IPS-20b (cell line): ENCODE results near the gene TMC2.

Experiments
- H3K27ac ChIP-seq: one replicate; pipeline ENCODE4 v1.5.1; 2013; ENCODE audit warnings: low read length
- H3K27me3 ChIP-seq: 2 replicates; pipeline ENCODE4 v1.6.1; 2013; ENCODE audit warnings: mild to moderate bottlenecking, low read length, inconsistent platforms; ENCODE audit not compliant: insufficient read depth
- H3K36me3 ChIP-seq: 2 replicates; pipeline ENCODE4 v1.6.1; 2013; ENCODE audit warnings: low read depth, mild to moderate bottlenecking, inconsistent platforms, low read length, moderate library complexity; ENCODE audit not compliant: insufficient read depth
- H3K4me1 ChIP-seq: 2 replicates; pipeline ENCODE4 v1.6.1; 2013; ENCODE audit warnings: mild to moderate bottlenecking, control low read depth, inconsistent platforms, low read length, moderate library complexity; ENCODE audit not compliant: insufficient read depth
- H3K4me3 ChIP-seq: 2 replicates; pipeline ENCODE4 v1.5.1; 2013; ENCODE audit warnings: mild to moderate bottlenecking, low read length, inconsistent platforms
- H3K9ac ChIP-seq: 2 replicates; pipeline ENCODE4 v1.6.1; 2013; ENCODE audit warnings: low read depth, mild to moderate bottlenecking, inconsistent platforms, low read length, moderate library complexity
- H3K9me3 ChIP-seq: 2 replicates; pipeline ENCODE4 v1.6.1; 2013; ENCODE audit warnings: mild to moderate bottlenecking, low read depth, low read length, inconsistent platforms; ENCODE audit not compliant: insufficient read depth

Gene TMC2

DNA sequence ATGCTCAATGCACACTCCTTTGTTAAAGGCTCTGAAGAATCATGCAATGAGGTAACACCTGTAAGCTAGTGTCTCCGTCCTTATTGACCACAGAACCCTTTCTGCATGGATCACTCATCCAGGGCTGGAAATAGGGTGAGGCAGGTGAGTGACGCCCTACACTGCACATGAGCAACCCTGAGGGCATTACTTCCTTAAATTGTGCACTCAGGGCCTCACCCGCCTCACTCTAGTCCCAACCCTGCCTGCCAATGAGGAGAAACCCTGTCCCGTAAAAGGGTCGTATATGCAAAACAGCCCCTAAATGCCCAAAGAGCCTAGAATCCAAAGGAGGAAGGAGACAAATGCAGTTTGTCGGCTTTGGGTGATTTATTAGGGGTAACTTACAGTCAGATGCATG is 82.4 kb downstream of the TMC2 start:
- no peaks in the 10 kb centered on the region for H3K4me1 ChIP-seq

DNA sequence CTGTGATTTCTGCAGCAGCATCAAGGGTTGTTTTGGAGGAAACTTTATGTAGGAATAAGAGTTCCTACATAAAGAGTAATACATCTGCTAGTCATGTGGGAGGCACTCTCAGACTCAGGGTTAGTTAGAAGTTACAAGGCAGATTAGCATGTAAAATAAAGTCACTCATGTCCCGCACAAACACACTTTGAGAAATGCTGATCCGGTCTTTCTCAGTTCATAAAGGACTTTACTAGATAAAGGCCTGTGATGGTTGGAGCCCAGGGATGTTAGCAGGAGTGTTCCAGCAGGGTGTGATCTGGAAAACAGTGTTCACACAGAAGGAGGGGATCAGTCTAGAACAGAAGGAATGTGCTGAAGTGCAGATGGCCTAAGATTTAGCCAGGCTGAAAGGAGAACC is 83.0 kb downstream of the TMC2 start:
- Histone ChIP-seq H3K36me3 (no peaks in the 10 kb centered on the region), H3K27ac (no peak overlapping the region), H3K27me3 (peaks cover 6% of the 10 kb centered on the region), H3K4me3 (no peak overlapping the region), H3K9me3 (no peaks in the 10 kb centered on the region), H3K4me1 (no peaks in the 10 kb centered on the region), H3K9ac (no peak overlapping the region)

More for the DNA sequence above, 82.4 kb downstream of the TMC2 start:
- Histone ChIP-seq H3K27me3 (peaks cover 6% of the 10 kb centered on the region), H3K4me3 (no peak overlapping the region), H3K9me3 (no peaks in the 10 kb centered on the region), H3K27ac (no peak overlapping the region), H3K36me3 (no peaks in the 10 kb centered on the region), H3K9ac (no peak overlapping the region)

DNA sequence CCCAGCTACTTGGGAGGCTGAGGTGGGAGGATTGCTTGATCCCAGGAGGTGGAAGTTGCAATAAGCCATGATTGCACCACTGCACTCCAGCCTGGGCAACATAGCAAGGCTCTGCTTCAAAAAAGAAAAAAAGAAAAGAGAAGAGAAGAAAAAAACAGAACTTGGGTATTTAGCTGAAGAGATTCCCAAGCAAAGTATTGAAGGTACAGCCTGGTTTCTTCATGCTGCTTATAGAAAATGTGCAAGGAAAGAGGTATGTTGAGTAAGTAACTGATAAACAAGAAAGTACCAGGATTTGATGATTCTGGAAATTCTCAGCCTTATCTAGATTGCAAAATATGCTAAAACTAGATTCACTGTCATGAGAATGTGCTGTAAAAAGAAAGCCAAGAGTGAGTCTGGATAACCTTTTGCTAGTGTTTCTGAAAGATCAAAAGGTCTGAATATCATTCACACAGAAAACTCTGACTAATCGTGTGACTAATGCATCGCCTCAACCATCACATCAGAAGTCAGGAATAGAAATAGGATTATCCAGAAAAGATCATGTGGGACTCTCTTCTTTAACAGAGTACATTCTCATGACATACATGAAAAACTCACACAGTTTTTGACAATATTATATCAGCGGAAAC is 83.7 kb downstream of the TMC2 start:
- H3K4me1 ChIP-seq, result no peaks in the 10 kb centered on the region
- H3K4me3 ChIP-seq, result no peak overlapping the region
- H3K36me3 ChIP-seq, result no peaks in the 10 kb centered on the region
- H3K9ac ChIP-seq, result no peak overlapping the region
- H3K27me3 ChIP-seq, result peaks cover 6% of the 10 kb centered on the region
- no peaks in the 10 kb centered on the region for H3K9me3 ChIP-seq
- H3K27ac ChIP-seq, result no peak overlapping the region

DNA sequence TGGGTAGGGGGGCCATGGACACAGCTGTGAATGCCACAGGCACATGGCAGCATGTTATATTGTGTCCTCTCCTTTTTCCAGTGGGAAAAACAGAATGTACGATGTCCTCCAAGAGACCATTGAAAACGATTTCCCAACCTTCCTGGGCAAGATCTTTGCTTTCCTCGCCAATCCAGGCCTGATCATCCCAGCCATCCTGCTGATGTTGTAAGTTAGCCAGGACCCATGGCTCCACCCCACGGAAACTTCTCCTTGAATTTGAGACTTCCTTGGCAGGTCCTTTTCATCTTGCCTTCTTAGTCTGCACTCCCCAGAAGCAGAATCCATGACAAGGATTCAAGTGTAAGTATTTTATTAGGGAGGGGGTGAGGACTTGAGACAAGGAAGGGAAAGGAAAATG is 87.8 kb downstream of the TMC2 start:
- H3K9ac ChIP-seq, result no peak overlapping the region
- H3K4me1 ChIP-seq, result no peaks in the 10 kb centered on the region
- no peak overlapping the region for H3K27ac ChIP-seq
- peaks cover 6% of the 10 kb centered on the region; the same call in 1 of the 2 replicates for H3K27me3 ChIP-seq
- no peak overlapping the region for H3K4me3 ChIP-seq
- no peaks in the 10 kb centered on the region for H3K9me3 ChIP-seq
- H3K36me3 ChIP-seq, result no peaks in the 10 kb centered on the region

DNA sequence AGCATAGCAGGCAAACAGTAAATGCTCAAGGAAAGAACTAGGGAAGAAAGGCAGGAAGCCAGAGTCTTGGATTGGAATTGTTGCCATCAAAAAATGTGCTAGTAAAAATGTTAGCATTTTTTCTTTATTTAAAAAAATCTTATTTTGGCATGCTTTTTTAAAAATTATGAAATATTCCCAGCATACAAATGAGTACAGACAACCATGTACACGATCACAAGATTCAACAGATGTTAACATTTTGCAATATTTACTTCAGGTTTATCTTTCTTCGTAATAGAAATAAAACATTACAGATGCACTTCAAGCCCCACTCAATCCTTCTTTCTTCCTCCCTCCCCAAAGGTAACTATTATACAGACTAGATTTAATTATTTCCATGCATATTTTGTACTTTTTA is 88.7 kb downstream of the TMC2 start:
- H3K4me1 ChIP-seq, result no peaks in the 10 kb centered on the region
- H3K27me3 ChIP-seq, result peaks cover 6% of the 10 kb centered on the region; the same call in 1 of the 2 replicates
- no peak overlapping the region for H3K9ac ChIP-seq
- no peak overlapping the region for H3K4me3 ChIP-seq
- no peak overlapping the region for H3K27ac ChIP-seq
- H3K9me3 ChIP-seq, result no peaks in the 10 kb centered on the region
- no peaks in the 10 kb centered on the region for H3K36me3 ChIP-seq

DNA sequence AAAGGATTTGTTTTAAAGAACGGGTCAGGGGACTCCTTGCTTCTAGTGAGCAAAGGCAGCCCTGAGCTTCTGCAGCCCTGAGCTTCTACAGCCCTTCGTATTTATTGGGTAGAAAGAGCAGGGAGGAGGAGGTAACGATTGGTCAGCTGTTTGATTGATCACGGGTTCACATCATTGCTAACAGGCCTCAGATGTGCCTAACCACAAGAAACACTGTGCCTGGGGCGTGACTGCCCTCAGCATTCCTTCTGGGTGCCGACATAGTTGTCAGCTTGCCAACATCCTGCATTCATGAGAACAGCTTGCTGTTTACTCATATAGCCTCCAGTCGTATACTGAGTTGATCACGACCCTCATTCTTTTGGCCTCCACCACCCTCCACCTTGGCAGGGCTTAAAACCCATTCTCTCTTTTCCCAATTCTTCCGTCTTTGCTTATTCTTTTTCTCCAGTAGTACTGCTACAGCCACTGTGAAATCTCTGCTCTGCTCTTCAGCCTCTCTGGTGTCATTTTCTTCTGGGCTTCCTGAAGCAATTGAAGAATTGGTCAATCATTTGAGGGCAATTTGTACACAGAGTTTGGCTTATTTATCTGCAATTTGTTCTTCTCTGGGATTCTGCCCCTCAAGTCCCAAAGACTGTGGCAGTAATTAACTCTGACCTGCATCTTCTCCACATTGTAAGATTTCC is 90.6 kb downstream of the TMC2 start:
- Histone ChIP-seq H3K9ac (no peak overlapping the region), H3K27me3 (no peaks in the 10 kb centered on the region), H3K27ac (no peak overlapping the region), H3K4me3 (no peak overlapping the region), H3K9me3 (no peaks in the 10 kb centered on the region), H3K36me3 (no peaks in the 10 kb centered on the region), H3K4me1 (no peaks in the 10 kb centered on the region)

DNA sequence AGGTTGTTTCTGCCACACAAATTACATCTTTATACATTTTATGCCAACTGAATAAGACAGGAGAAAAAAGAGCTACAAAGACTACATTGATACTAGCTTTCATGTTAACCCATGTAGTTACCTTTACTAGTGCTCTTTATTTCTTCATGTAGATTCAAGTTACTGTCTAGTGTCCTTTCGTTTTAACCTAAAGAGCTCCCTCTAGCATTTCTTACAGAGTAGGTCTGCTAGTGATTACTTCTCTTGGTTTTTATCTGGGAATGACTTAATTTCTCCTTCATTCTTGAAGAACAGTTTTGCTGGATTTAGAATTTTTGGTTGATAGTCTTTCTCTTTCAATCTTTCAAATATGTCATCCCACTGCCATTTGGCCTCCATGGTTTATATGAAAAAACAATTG is 94.9 kb downstream of the TMC2 start:
- Histone ChIP-seq H3K4me3 (no peak overlapping the region), H3K9me3 (no peaks in the 10 kb centered on the region), H3K27me3 (peaks cover 19% of the 10 kb centered on the region; the same call in 1 of the 2 replicates), H3K36me3 (no peaks in the 10 kb centered on the region), H3K9ac (no peak overlapping the region), H3K27ac (no peak overlapping the region), H3K4me1 (no peaks in the 10 kb centered on the region)

DNA sequence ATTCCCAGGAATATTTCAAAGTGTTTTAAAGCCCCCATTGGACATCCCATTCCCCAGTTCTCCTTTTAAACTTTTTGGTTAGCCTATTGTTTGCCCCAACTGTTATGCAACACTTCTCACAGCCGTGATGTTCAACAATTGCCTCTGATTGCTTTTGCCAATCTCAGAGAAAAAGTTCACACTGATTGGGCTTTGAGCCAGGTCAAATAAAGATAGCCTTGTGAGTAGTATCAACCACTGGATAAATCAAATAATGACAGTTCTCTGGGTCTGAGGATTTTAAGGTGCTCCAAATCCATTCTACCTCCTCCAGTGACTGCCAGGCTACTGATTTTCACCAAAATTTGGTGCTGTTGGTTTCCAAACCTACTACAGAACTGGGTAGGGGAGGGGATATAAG is 97.0 kb downstream of the TMC2 start:
- Histone ChIP-seq H3K27ac (no peak overlapping the region), H3K9ac (no peak overlapping the region), H3K4me3 (no peak overlapping the region), H3K4me1 (no peaks in the 10 kb centered on the region), H3K9me3 (no peaks in the 10 kb centered on the region), H3K36me3 (no peaks in the 10 kb centered on the region), H3K27me3 (peaks cover 19% of the 10 kb centered on the region; the same call in 1 of the 2 replicates)

DNA sequence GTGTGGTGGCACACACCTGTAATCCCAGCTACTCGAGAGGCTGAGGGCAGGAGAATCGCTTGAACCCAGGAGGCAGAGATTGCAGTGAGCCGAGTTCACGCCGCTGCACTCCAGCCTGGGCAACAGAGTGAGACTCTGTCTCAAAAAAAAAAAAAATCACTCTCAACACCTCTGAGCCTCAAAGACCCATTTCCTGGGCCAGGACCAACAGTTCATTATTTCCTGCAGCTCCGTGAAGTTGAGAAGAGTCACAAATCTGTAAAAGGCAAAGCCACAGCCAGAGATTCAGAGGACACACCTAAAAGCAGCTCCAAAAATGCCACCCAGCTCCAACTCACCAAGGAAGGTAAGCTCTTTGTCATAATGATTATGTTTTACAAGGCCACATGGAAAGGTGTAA is 100.9 kb downstream of the TMC2 start:
- Histone ChIP-seq H3K36me3 (no peaks in the 10 kb centered on the region), H3K27ac (no peak overlapping the region), H3K4me3 (no peak overlapping the region), H3K9me3 (no peaks in the 10 kb centered on the region), H3K4me1 (no peaks in the 10 kb centered on the region), H3K27me3 (peaks cover 19% of the 10 kb centered on the region; the same call in 1 of the 2 replicates), H3K9ac (no peak overlapping the region)

DNA sequence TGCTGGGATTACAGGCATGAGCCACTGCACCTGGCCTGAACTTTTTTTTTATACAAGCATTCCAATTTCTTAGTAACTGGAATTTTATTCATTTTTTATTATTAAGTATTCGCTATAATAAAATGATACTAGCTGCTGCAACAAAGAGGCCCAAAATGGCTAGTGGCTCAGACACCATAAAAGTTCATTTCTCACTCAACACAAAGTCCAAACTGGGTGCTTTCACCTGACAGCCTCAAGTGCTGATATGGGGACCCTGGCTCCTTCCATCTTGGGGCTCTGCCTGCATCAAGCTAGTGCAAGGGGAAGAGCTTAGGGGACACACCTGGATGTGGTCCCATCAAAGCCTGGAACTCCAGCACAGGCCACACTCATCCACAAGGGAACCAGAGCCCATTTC is 103.9 kb downstream of the TMC2 start:
- Histone ChIP-seq H3K36me3 (no peaks in the 10 kb centered on the region), H3K9ac (no peak overlapping the region), H3K27ac (no peak overlapping the region), H3K9me3 (no peaks in the 10 kb centered on the region), H3K4me1 (no peaks in the 10 kb centered on the region), H3K4me3 (no peak overlapping the region), H3K27me3 (peaks cover 3% of the 10 kb centered on the region; the same call in 1 of the 2 replicates)

DNA sequence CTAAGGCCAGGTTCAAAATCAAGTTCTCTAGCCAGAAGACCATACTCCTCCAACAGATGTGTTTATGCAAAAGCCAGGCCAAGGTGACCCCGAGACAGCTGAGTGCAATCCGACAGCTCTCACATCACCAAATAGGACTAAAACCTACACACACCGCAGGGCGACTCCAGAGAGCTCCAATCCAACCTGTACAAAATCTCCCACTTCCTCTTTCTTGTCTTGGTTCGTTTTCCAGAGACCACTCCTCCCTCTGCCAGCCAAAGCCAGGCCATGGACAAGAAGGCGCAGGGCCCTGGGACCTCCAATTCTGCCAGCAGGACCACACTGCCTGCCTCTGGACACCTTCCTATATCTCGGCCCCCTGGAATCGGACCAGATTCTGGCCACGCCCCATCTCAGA is 104.5 kb downstream of the TMC2 start:
- no peak overlapping the region for H3K27ac ChIP-seq
- no peaks in the 10 kb centered on the region; the same call in 1 of the 2 replicates for H3K27me3 ChIP-seq
- no peaks in the 10 kb centered on the region for H3K4me1 ChIP-seq
- no peaks in the 10 kb centered on the region for H3K9me3 ChIP-seq
- H3K4me3 ChIP-seq, result no peak overlapping the region
- no peaks in the 10 kb centered on the region for H3K36me3 ChIP-seq
- H3K9ac ChIP-seq, result no peak overlapping the region

DNA sequence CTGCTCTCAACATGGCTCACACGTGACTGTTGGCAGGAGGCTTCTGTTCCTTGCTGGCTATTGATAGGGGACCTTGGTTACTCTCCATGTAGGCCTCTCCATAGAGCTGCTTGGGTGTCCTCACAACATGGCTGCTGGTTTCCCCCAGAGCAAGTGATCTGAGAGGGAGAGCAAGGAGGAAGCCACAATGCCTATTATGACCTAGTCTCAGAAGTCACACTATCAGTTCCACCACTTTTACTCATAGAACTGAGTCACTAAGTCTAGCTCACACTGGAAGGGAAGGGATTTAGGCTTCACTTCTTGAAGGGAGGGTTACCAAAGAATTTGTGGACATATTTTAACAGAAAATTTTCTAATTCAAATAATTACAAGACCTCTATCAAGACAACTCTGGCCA is 107.3 kb downstream of the TMC2 start:
- H3K9ac ChIP-seq, result no peak overlapping the region
- no peak overlapping the region for H3K4me3 ChIP-seq
- no peaks in the 10 kb centered on the region for H3K36me3 ChIP-seq
- no peaks in the 10 kb centered on the region for H3K27me3 ChIP-seq
- no peaks in the 10 kb centered on the region for H3K4me1 ChIP-seq
- H3K9me3 ChIP-seq, result no peaks in the 10 kb centered on the region
- no peak overlapping the region for H3K27ac ChIP-seq
